DLD1 (cell line): ENCODE measurements around the gene ZNF462.
"Not testable (repeated sequence)": the region's sequence is repeated elsewhere in the genome, so short reads cannot be mapped to it uniquely, and the experiment has no call there.

Experiments used
- in situ Hi-C: cut with HindIII; loops from 2 replicates; pipeline ENCODE4 v1.10.0; 2017; ENCODE audit warnings: low sequenced_read_pairs

Gene ZNF462

DNA sequence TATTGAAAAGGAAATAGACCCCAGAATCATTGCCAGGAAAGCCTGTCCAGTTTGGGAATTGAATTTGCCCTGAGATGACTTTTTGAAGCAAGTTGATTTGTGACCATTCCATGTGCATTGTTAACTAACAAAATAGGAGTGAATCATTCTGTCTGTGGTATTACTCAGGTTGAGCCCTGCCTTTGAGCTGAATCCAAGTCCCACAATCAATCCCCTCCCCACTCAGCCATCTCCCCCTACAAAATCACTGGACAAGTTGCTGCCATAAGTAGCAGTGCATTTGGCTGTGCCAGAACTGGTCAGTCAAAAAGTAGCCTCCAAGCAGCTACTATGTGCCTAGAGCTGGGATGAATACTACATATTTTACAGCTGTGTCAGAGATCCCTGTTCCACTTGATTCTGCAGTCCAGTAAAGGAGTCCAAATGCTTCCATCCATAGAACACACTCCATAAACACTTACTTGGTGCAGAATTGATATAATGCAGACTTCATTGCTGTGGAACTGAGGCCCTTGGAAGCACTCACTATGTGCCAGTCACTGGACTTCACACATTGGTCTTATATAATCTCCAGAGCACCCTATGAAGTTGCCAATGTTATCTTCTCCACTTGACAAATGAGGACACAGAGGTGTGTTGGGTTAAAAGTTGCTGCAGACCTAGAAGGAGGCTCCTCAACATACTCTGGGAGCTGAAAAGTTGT is 96.1 kb downstream of the ZNF462 start:
- in situ Hi-C loops: no loop called here

DNA sequence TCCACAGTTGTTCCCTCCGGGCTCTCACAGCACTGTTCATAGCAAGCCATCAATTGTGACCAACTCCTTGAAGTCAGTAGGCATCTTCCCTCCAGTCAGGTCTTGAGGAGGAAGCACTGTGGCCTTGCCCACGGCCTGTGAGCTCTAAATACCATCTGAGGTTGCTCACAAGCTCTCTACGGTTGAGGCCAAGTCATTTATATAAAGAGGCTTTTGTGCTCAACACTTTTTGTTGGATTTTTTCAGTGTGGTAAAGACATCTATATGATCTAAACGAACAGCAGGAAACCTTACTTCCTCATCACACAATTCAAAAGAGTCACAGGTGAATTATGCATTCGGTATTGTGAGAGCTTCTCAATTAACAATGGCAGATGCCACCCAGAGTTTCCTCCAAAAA is 97.3 kb downstream of the ZNF462 start:
- in situ Hi-C loops: no loop called here

DNA sequence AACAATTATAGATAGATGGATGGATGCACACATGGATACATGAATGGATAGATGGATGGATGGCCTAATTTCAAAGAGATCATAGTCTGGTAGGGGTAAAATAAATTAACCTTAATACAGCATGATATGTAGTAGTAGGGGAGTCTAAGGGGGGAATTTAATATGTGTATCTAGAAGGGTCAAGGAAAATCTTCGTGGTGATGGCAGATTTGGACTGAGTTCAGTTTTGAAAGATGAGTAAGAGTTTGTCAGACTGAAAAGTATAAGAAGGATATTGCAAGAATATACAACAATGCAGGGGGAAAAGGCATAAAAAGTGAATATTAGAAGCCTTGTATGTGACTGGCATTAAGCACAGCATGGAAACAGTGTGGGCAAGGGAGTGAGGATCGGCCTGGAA is 98.7 kb downstream of the ZNF462 start:
- in situ Hi-C loops: no loop called here

DNA sequence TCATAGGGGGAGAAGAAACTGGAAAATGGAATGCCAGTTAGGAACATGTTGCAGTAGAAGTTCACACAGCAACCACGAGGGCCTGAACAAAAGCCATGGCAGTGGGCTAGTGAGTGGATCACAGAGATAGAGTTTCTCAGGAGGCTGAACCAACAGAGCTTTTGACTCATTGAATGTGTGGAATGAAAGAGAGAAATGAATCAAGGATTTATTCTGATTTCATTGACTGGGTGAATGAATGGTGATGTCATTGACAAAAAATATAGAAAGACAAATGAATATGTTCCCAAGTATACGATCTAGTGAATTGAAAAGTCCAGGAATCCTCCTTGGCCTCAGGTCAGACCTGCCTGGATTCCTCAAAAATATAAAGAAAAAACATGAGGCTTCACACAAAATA is 99.2 kb downstream of the ZNF462 start:
- in situ Hi-C loops: no loop called here

DNA sequence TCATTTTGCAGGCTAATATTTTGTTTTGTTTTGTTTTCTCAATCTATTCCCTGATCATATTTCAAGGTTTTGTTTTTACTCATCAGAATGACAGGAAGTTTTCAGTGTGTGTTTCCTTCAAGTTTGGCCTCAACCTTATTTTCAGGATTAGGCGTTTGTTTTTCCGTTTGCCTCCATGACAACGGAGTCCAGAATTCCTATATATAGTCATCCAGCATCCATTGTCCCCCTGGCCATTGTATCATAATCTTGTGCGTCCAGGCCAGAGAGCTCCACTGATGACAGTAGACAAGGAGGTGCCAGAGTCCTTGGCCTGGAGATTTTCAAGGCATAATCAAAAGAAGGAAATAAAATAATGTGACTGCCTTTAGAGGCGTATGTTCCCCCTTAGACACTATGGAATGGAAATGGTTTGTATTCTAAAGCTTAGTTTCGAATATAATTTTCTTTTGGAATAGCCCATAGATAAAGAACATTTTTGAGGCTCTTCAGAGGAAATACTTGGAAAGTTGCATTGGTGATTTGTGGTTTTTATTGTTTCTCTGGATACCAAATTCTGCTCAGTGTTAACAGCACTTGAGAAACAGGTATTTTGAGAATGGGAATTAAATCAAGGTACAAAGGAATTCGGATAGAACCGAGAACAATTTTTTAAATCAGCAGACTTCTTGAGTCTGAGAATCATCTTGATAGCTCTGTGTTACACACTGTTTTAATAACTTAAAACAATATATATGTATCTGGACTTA is 99.8 kb downstream of the ZNF462 start:
- in situ Hi-C loops: no loop called here

DNA sequence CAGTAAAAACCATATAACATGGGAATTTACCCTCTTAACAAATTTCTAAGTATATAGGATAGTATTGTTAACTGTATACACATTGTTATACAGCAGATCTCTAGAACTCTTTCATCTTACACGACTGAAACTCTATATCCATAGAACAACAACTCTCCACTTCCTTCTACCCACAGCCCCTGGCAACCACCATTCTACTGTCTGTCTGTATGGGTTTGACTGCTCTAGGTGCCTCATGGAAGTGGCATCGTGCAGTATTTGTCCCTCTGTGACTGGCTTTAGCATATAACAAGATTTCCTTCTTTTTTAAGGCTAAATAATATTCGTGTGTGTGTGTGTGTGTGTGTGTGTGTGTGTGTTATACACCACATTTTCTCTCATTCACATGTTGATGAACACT is 100.7 kb downstream of the ZNF462 start:
- in situ Hi-C loops: no loop called here

DNA sequence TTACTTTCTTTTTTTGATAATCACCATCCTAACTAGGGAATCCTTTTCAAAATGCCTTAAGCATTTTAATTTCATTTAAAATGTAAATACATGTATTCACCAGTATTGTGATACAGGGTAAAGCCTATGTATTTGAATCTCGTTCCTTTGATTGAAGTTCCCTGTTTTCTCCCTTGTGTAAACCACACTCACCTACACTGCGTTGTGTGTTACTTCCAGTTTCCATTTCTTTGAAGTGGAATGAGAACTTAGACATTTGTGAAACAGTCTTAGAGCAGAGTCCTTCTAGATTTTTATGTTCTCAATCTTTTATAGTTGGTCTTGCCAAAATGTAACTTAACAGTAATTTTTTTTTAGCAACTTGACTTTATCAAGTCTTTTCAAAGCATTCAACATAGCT is 101.4 kb downstream of the ZNF462 start:
- in situ Hi-C loops: no loop called here

DNA sequence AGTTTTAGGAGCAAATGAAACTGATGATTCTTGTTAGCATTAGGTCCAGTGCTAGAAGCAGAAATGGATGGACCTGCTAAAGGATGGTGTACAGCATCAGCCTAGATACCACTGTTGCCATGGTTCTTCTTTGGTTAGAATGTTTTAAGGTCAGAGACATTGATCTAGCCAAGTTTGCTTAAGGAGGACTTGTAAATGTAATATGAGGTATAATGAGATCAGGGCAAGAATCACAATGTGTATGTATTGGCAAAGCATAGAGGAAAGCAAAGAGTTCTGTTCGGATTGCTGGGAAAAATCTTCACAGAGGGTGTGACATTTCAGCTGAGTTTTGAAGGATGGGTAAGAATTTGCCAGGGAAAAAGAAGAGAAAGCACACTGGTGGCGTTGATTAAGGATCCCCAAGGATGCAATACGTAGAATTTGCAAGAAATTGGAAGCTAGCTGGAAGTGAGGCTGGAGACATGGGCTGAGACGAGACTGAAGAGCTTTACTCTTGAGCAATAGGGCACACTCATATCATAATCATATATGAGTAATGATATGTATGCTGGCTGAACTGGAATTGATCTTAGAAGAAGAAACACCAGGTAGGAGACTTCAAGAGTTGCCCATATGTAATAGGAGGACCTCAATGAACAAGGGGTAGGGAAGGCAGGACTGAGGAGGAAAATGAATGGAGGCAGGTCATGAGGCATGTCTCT is 102.0 kb downstream of the ZNF462 start:
- in situ Hi-C loops: no loop called here

DNA sequence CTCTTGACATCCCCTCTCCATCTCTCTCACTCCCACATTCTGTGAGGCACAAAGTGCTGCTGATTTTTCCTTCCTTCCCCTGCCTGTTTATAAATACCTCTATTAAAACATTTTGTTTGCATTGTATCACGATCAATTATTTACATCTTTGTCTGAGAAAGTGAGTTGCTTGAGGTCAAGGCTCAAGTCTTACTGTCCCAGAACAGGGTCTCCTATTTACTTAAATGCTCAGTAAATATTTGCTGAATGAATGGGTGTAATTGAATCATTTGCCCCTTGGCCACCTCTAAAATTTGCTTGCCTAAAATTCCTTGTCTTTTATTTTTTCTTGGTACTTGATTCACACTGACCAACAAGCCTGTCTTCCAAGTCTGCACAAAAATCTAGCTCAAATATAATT is 103.5 kb downstream of the ZNF462 start:
- in situ Hi-C loops: no loop called here

DNA sequence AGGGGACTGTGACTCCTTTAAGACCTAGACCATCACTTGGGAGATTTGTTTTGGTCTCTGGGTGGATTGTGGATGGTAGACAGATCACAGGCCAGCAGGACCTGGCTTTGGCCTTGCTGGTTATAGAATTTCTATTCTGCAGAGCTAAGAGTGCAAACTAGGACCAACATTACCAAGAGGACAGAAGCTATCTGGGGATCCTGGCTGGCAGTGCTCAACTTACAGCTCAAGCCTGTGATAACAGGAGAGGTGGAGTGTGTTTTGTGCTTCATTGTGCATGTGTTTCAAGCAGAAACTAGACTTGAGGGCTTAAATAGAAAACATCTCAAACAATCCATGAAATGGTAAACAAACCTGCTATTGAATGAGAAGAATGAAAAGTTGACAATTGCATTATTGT is 106.7 kb downstream of the ZNF462 start:
- in situ Hi-C loops: no loop called here

DNA sequence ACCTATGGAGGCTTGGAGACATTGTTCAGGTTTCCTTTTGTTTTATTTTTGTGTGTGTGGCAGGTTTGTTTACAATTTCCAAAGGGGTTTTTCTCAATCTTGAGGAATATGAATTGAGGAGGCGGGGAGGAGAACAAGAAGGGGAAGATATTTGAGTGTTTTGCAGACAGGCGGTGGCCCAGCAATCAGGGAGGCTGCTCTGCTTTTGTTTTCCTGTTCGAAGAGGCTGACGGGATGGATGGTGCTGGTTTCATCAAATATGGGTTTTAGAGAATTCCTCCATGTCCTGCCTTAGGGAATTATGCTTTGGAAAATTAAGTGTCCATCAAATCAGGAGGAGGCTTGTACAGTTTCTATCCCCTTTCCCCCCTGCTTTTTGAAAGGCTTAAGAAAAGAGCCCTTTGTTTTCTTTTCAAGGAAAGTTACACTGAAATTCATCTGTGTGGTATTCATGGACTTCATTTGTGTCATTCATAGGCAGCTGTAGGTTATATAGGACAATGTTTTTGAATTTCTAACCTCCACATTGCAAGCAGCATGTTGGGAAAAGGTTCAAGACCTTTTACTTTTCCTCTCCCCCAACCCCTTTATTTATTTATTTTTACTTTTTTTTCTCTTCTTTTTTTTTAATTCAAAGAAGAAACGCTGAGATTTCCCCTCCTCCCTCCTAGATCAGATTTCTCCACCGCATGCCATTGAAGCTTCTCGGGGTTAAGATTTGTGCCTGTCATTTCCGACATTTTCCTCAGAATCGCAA is 107.4 kb downstream of the ZNF462 start:
- in situ Hi-C loops: no loop called here

DNA sequence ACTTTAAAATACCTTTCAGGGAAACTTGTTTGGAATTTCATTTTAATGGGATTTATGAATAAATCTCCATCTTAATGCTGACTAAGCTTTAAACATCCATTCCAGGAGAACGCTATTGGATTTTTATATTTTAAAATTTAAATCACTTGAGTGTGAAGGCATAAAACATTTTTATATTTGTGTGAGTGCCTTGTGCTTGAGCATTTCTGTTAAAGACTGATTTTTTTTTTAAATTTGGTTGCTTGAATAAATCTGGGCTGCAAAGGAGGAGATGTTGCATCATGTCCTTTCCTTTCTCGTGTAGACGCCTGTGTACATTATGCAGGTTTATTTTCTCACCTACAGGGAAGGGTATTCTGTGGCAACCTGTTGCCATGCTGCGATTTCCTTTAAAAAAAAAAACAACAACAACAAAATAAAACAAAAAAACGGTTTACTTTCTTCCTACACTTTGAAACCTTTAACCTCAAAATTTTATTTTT is 108.1 kb downstream of the ZNF462 start:
- in situ Hi-C loops: no loop called here

DNA sequence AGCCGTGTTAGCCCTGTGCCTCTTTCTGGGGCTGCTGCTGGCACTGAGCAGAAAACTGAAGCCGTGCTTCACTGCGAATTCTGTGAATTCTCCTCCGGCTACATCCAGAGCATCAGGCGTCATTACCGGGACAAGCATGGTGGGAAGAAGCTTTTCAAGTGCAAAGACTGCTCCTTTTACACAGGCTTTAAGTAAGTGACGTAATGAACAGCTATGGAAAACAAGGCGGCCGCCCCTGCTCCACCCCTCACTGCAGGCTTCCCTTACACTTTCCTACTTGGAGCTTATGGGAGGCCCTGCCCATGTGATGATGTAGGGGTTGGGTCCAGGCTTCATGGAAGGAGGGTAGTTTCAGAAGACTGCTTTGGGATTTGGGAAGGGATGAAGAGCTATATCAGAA is 109.1 kb downstream of the ZNF462 start:
- in situ Hi-C loops: no loop called here

DNA sequence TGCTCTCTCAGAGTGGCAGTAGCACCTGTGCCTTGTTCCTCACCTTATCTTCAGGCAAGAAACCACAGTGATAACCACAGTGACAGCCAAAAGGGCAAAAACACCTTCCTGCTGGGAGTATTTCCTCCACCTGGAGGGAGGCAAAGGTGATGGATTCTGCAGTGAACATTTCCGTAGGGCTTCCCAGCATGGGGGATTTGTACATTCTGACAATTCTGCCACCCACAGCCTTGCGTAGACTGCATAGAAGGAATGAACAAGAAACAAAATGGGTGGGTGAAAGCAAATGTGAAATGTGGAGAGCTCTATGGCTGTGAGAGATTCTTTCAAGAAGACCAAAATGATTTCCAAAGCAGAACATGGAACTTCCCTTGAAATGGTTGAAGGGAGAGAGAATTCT is 111.4 kb downstream of the ZNF462 start:
- in situ Hi-C loops: no loop called here

DNA sequence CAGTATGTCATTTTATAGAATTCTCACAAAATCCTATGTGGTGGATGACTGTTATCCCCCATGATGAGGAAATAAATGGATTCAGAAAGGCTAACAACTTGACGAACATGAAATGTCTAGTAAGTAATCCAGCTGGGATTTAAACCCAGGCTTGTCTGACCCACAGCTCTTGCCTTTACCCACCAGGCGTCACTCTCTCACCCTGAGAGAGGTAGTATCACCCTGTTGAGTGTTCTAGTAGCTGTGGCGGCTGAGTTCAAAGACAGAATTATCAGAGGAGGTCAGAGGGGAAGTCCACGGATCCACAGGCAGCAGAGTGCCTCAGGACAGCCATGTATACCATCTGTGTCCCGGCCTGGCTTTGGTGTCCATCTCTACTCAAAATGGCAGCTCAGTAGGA is 113.8 kb downstream of the ZNF462 start:
- in situ Hi-C loops: no loop called here

DNA sequence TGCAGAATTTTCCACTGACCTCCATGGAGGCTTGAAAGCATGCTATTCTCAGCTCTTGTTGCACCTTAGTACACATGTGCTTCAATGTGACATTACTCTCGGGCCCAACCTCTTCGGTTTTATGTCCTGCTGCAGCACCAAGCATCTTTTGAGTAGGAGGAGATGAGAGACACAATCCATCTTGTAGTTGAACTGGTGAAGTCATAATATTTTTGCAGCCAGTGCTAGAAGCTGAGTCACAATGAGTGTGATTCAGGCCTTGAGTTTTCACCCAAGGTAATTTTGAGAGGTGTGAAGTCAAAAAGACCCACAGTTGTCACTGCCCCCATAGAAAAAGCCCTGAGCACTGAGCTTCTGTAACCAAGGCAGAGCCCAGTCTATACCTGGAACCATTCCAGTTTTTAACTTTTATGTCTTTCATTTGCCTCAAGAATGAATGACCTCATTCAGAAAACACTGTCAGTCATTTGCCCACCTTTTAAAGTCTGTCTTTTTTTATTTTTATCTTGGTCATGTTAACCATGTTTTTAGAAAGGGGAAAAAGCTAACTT is 117.7 kb downstream of the ZNF462 start:
- in situ Hi-C loops: no loop called here

DNA sequence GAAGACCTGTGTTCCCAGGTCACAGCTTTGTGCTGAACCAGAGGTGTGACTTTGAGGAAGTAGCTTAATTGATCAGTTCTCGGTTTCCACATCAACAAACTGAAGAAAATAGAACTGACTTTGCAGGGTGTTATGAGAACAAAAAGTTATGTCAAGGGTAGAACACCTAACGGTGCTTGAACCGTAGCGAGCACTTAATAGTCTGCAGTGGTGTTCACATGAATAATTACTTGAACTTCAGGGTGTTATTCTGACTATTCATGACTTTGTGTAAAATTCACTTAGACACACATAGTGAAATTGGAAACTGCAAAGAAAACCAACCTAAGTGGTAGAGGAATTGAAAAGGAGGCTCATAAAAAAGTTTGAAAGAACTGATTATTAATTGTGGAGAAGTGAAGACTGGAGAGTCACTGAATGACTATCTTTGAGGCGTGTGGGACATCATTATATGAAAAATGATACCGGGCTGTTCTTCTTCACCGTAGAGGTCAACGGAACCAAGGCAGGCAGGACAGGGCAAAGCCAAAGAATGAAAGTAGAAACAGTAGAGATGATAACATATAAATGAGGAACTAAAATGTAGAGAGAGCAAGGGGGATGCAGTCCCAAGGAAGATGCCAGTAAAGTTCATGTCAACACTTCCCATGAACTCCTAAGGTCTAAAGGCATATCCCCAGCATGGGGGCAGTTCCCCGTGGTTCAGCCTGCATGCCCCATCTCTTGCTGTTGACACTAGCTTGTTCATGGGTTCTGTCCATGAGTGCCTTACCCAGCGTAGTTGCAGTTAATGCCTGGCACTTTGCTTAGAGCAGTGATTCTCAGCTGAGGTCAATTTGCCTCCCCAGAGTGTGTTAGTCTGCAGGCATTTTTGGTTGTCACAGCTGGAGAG is 118.7 kb downstream of the ZNF462 start:
- in situ Hi-C loops: no loop called here

DNA sequence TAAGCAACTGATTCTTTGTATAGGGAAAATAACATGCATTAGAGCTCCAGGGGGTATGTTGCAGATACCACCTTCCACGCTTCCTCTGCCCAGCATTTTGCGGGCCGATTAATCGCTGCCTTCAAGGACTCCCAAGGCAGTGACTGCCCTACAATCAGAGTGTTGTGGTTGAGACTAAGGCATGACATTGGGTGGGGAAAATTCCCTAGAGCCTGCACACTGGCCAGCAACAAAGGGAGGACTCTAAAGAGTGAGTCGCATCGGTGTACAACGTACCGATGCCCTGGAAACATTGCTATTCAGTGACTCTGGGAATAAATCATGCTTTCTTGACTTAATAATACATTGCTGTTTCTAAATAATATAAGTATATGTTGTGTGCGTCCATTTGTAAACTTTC is 119.7 kb downstream of the ZNF462 start:
- in situ Hi-C loops: no loop called here

DNA sequence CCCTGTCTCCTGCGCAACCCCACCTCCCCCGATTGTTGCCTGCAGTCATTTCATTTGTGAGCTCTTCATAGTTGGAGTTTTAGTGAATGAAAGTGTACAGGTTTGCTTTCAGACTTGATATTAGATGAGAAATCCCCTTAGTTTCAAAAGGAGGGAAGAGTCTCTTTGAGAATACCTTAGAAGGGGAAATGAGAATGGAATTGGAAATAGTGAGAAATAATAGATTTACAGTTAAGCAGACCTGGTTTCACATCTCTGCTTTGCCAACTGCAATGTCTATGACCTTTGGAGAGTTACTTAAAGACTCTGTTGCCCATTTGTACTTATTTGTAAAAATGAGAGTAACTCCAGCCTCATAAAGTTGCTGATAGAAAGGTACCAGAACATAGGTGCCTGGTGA is 120.4 kb downstream of the ZNF462 start:
- in situ Hi-C loops: no loop called here

DNA sequence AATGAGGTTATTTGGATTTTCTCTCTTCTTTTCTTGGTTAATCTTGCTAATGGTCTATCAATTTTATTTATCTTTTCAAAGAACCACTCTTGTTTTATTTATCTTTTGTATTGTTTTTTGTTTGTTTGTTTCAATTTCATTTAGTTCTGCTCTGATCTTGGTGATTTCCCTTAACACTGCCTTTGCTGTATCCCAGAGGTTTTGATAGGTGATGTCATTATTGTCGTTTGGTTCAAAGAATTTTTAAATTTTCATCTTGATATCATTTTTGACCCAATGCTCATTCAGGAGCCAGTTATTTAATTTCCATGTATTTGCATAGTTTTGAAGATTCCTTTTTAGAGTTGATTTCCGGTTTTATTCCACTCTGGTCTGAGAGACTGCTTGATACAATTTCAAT is 126.9 kb downstream of the ZNF462 start:
- in situ Hi-C loops: not testable (repeated sequence)
